ENCODE results near the gene VDAC1.

DNA sequence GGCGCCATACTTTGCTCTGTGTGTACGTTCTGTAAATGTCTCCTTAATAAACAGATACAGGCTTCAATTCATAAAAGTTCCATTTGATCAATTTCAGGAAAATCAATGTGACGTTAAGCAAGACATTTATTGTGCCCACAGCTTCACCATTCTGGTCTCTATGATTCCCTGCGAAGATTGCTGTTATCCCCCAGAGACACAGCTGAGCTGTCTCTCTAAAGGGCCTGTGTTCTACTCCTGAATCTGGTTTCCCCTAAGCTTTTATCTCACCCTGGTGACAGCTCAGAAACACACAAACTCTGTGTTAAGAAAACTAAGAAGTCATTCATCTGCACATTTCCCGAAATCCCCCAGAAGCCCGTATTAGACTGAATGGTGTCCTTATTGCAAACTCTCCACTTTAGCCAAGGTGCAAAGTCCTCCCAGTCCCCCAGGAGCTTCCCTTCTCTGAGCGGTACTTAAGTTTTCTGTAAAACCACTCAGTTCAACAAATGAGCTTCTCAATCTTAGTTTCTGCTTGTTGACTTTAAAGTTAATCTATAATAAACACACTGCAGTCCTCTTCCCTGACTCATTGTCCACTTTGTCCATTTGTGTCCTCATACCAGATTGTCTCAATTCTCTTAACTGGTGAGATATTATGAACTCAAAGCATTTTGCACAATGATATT lies 35.0 kb downstream of the VDAC1 start:
- TF ChIP-seq TAF1 (IDR thresholded peaks at IDR 0.05; ENCODE audit: low read depth) (no peak), YY1 (IDR thresholded peaks at IDR 0.05; ENCODE audit: low read depth) (no peak), CREB1 (IDR thresholded peaks at IDR 0.05; ENCODE audit: low read depth) (no peak), FOXM1 (IDR thresholded peaks at IDR 0.05; ENCODE audit: borderline replicate concordance, low read depth) (no peak), RAD21 (IDR thresholded peaks at IDR 0.05; ENCODE audit: low read depth) (no peak), EP300 (IDR thresholded peaks at IDR 0.05; ENCODE audit: borderline replicate concordance) (no peak), EGR1 (IDR thresholded peaks at IDR 0.05) (no peak), CEBPB (IDR thresholded peaks at IDR 0.05) (no peak)
- TF ChIP-seq, protein P1, sequence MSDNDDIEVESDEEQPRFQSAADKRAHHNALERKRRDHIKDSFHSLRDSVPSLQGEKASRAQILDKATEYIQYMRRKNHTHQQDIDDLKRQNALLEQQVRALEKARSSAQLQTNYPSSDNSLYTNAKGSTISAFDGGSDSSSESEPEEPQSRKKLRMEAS (IDR thresholded peaks at IDR 0.05), result no peak
- TF ChIP-seq, protein P2, sequence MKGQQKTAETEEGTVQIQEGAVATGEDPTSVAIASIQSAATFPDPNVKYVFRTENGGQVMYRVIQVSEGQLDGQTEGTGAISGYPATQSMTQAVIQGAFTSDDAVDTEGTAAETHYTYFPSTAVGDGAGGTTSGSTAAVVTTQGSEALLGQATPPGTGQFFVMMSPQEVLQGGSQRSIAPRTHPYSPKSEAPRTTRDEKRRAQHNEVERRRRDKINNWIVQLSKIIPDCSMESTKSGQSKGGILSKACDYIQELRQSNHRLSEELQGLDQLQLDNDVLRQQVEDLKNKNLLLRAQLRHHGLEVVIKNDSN (IDR thresholded peaks at IDR 0.05), result no peak
- TF ChIP-seq, protein P3, sequence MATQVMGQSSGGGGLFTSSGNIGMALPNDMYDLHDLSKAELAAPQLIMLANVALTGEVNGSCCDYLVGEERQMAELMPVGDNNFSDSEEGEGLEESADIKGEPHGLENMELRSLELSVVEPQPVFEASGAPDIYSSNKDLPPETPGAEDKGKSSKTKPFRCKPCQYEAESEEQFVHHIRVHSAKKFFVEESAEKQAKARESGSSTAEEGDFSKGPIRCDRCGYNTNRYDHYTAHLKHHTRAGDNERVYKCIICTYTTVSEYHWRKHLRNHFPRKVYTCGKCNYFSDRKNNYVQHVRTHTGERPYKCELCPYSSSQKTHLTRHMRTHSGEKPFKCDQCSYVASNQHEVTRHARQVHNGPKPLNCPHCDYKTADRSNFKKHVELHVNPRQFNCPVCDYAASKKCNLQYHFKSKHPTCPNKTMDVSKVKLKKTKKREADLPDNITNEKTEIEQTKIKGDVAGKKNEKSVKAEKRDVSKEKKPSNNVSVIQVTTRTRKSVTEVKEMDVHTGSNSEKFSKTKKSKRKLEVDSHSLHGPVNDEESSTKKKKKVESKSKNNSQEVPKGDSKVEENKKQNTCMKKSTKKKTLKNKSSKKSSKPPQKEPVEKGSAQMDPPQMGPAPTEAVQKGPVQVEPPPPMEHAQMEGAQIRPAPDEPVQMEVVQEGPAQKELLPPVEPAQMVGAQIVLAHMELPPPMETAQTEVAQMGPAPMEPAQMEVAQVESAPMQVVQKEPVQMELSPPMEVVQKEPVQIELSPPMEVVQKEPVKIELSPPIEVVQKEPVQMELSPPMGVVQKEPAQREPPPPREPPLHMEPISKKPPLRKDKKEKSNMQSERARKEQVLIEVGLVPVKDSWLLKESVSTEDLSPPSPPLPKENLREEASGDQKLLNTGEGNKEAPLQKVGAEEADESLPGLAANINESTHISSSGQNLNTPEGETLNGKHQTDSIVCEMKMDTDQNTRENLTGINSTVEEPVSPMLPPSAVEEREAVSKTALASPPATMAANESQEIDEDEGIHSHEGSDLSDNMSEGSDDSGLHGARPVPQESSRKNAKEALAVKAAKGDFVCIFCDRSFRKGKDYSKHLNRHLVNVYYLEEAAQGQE (IDR thresholded peaks at IDR 0.05; ENCODE audit: low read depth), result no peak
